ENCODE data around the gene PAM. TPM values are rescaled to one million over a fixed set of nuclear protein-coding genes. Genes with fewer than 3 reads are reported as not detected.

Gene PAM
- total RNA-seq, 1 donor from 2014 or later = 12.7 TPM

- intact Hi-C loops (cut with micrococcal nuclease) = no loop called here
Observed at GRCh38 chr5:102855681-102856388, 100.7 kb downstream of the PAM start.

GRCh38 chr5:102856389-102856777 lies 101.3 kb downstream of the PAM start:
- intact Hi-C loops (cut with micrococcal nuclease) = no loop called here

GRCh38 chr5:102857076-102857818 lies 102.1 kb downstream of the PAM start:
- intact Hi-C loops (cut with micrococcal nuclease) = no loop called here

GRCh38 chr5:102858221-102858620 lies 103.1 kb downstream of the PAM start:
- intact Hi-C loops (cut with micrococcal nuclease) = no loop called here

- intact Hi-C loops (cut with micrococcal nuclease) = no loop called here
Observed at GRCh38 chr5:102858808-102859207, 103.7 kb downstream of the PAM start.

GRCh38 chr5:102860035-102860434 lies 104.9 kb downstream of the PAM start:
- intact Hi-C loops (cut with micrococcal nuclease) = no loop called here

GRCh38 chr5:102863058-102863457 lies 108.0 kb downstream of the PAM start:
- intact Hi-C loops (cut with micrococcal nuclease) = no loop called here

GRCh38 chr5:102863764-102864560 lies 108.9 kb downstream of the PAM start:
- intact Hi-C loops (cut with micrococcal nuclease) = no loop called here

GRCh38 chr5:102865171-102865509 lies 110.0 kb downstream of the PAM start:
- intact Hi-C loops (cut with micrococcal nuclease) = no loop called here

- intact Hi-C loops (cut with micrococcal nuclease) = no loop called here
Observed at GRCh38 chr5:102865510-102866236, 110.6 kb downstream of the PAM start.

- intact Hi-C loops (cut with micrococcal nuclease) = no loop called here
Observed at GRCh38 chr5:102866237-102866600, 111.1 kb downstream of the PAM start.

- intact Hi-C loops (cut with micrococcal nuclease) = no loop called here
Observed at GRCh38 chr5:102867992-102868662, 113.0 kb downstream of the PAM start.

GRCh38 chr5:102869230-102869629 lies 114.1 kb downstream of the PAM start:
- intact Hi-C loops (cut with micrococcal nuclease) = no loop called here

- intact Hi-C loops (cut with micrococcal nuclease) = no loop called here
Observed at GRCh38 chr5:102873379-102873932, 118.4 kb downstream of the PAM start.

- intact Hi-C loops (cut with micrococcal nuclease) = no loop called here
Observed at GRCh38 chr5:102874054-102874453, 118.9 kb downstream of the PAM start.

- intact Hi-C loops (cut with micrococcal nuclease) = no loop called here
Observed at GRCh38 chr5:102875721-102876123, 120.6 kb downstream of the PAM start.

- intact Hi-C loops (cut with micrococcal nuclease) = no loop called here
Observed at GRCh38 chr5:102876610-102877009, 121.5 kb downstream of the PAM start.

- intact Hi-C loops (cut with micrococcal nuclease) = no loop called here
Observed at GRCh38 chr5:102879741-102880140, 124.6 kb downstream of the PAM start.

GRCh38 chr5:102886586-102886985 lies 131.5 kb downstream of the PAM start:
- intact Hi-C loops (cut with micrococcal nuclease) = no loop called here

GRCh38 chr5:102888483-102888882 lies 133.4 kb downstream of the PAM start:
- intact Hi-C loops (cut with micrococcal nuclease) = no loop called here

- intact Hi-C loops (cut with micrococcal nuclease) = no loop called here
Observed at GRCh38 chr5:102889033-102889432, 133.9 kb downstream of the PAM start.

Measured in T-helper 2 cell treated with Interferon-gamma antibody and Interleukin-4, amounts not matched to agents 100 ng/mL and 5 ng/mL, for 36 hours (primary cell).